IMR-90 (cell line): Measurements from ENCODE around the gene PEX7. TPM values are rescaled to one million over a fixed set of nuclear protein-coding genes. Genes with fewer than 3 reads are reported as not detected.

Source experiments
- ATAC-seq: fragments of 200-7000 bp; cut with Tn5 transposase; 2 replicates; pipeline ENCODE4 v1.9.1; 2020; ENCODE audit warnings: low read depth, mild to moderate bottlenecking, moderate library complexity
- BruUV-seq: library from RNA; stranded (reverse); fragments of 400-500 nt; replicated peaks from 2 replicates; lab custom pipeline; 2021; lab: Mats Ljungman, UMichigan
- CTCF ChIA-PET: fragments of 300-600 bp; formaldehyde crosslinking; extraction: SDS; loops from one replicate; lab custom pipeline; 2021; ENCODE audit warnings: antibody characterized with exemption; lab: Yijun Ruan, JAX
- POLR2A ChIA-PET: fragments of 300-600 bp; sonication (Branson Sonifier 250); formaldehyde crosslinking; loops from one replicate; lab custom pipeline; 2022; ENCODE audit warnings: antibody characterized with exemption; ENCODE audit not compliant: unreplicated experiment; lab: Charles Lee
- DNase-seq: peaks from one replicate; pipeline ENCODE4 v3.0.0; 2013
- H2AFZ ChIP-seq: replicated peaks from 2 replicates; pipeline ENCODE3; 2013; ENCODE audit warnings: low read length, mild to moderate bottlenecking; ENCODE audit not compliant: poor library complexity
- H2AK5ac ChIP-seq: 2 replicates; pipeline ENCODE4 v1.6.1; 2013; ENCODE audit warnings: low read depth, low read length, inconsistent platforms
- H2AK9ac ChIP-seq: replicated peaks from 2 replicates; pipeline ENCODE3; 2013; ENCODE audit warnings: mild to moderate bottlenecking, low read depth, low read length, moderate library complexity; ENCODE audit not compliant: poor library complexity
- H2BK120ac ChIP-seq: 2 replicates; pipeline ENCODE4 v1.6.1; 2013; ENCODE audit warnings: low read depth, low read length, inconsistent platforms
- H2BK15ac ChIP-seq: 3 replicates; pipeline ENCODE4 v1.6.1; 2013; ENCODE audit warnings: low read depth, low read length, inconsistent platforms
- H2BK20ac ChIP-seq: 2 replicates; pipeline ENCODE4 v1.6.1; 2013; ENCODE audit warnings: low read depth, mild to moderate bottlenecking, inconsistent platforms, low read length, moderate library complexity
- H2BK5ac ChIP-seq: 2 replicates; pipeline ENCODE4 v1.6.1; 2013; ENCODE audit warnings: mild to moderate bottlenecking, low read depth, low read length, inconsistent platforms; ENCODE audit not compliant: poor library complexity, severe bottlenecking
- H3K14ac ChIP-seq: replicated peaks from 2 replicates; pipeline ENCODE4 v1.6.1; 2013; ENCODE audit warnings: low read depth, low read length, inconsistent platforms
- H3K18ac ChIP-seq: 2 replicates; pipeline ENCODE4 v1.6.1; 2013; ENCODE audit warnings: low read depth, low read length, control low read depth
- H3K23ac ChIP-seq: 2 replicates; pipeline ENCODE4 v1.6.1; 2013; ENCODE audit warnings: low read depth, low read length, inconsistent platforms
- H3K27ac ChIP-seq: 2 replicates; pipeline ENCODE4 v1.5.1; 2013; ENCODE audit warnings: mild to moderate bottlenecking, control low read depth, low read length; ENCODE audit not compliant: insufficient read depth
- H3K27me3 ChIP-seq: 2 replicates; pipeline ENCODE4 v1.6.1; 2013; ENCODE audit warnings: low read length; ENCODE audit not compliant: control insufficient read depth, insufficient read depth
- H3K36me3 ChIP-seq: 2 replicates; pipeline ENCODE4 v1.6.1; 2013; ENCODE audit warnings: low read length, mixed read lengths; ENCODE audit not compliant: control insufficient read depth, insufficient read depth
- H3K4ac ChIP-seq: 2 replicates; pipeline ENCODE4 v1.6.1; 2013; ENCODE audit warnings: low read depth, low read length, inconsistent platforms
- H3K4me1 ChIP-seq: 2 replicates; pipeline ENCODE4 v1.6.1; 2013; ENCODE audit warnings: low read length, mixed read lengths; ENCODE audit not compliant: control insufficient read depth, insufficient read depth
- H3K4me2 ChIP-seq: 2 replicates; pipeline ENCODE4 v1.6.1; 2013; ENCODE audit warnings: low read depth, mild to moderate bottlenecking, control low read depth, low read length, moderate library complexity
- H3K4me3 ChIP-seq: 2 replicates; pipeline ENCODE4 v1.5.1; 2013; ENCODE audit warnings: low read depth, mild to moderate bottlenecking, control low read depth, low read length, moderate library complexity; ENCODE audit not compliant: insufficient read depth
- H3K56ac ChIP-seq: 2 replicates; pipeline ENCODE4 v1.6.1; 2013; ENCODE audit warnings: low read length, inconsistent platforms; ENCODE audit not compliant: insufficient read depth; ENCODE audit errors: extremely low read depth
- H3K79me1 ChIP-seq, 2 experiments: 2 replicates each; pipeline ENCODE4 v1.6.1; 2013; ENCODE audit warnings: low read length in 2 of 2, inconsistent platforms in 1 of 2, low read depth in 1 of 2
- H3K9ac ChIP-seq: 2 replicates; pipeline ENCODE4 v1.6.1; 2013; ENCODE audit warnings: low read depth, low read length, control low read depth
- H3K9me1 ChIP-seq: 2 replicates; pipeline ENCODE4 v1.6.1; 2013; ENCODE audit warnings: low read length, inconsistent platforms; ENCODE audit not compliant: insufficient read depth
- H3K9me3 ChIP-seq: 2 replicates; pipeline ENCODE4 v1.6.1; 2013; ENCODE audit warnings: low read length; ENCODE audit not compliant: control insufficient read depth, insufficient read depth
- H4K20me1 ChIP-seq: 2 replicates; pipeline ENCODE4 v1.6.1; 2013; ENCODE audit warnings: low read length, inconsistent platforms; ENCODE audit not compliant: insufficient read depth
- H4K5ac ChIP-seq: 2 replicates; pipeline ENCODE4 v1.6.1; 2013; ENCODE audit warnings: mild to moderate bottlenecking, low read depth, low read length, control low read depth
- H4K8ac ChIP-seq, 2 experiments: 2 replicates each; pipeline ENCODE4 v1.6.1; 2013; ENCODE audit warnings: low read depth in 2 of 2, low read length in 2 of 2, control low read depth in 1 of 2, inconsistent platforms in 1 of 2
- H4K91ac ChIP-seq: 2 replicates; pipeline ENCODE4 v1.6.1; 2013; ENCODE audit warnings: low read depth, low read length, inconsistent platforms; ENCODE audit not compliant: insufficient read depth
- CEBPB ChIP-seq: IDR thresholded peaks from 2 replicates; pipeline ENCODE4 v1.6.1; 2012; ENCODE audit warnings: low read depth, low read length, improper control_type of control experiment
- FOS ChIP-seq: fragments of 150-350 bp; IDR thresholded peaks from 2 replicates; pipeline ENCODE4 v1.6.1; 2016; ENCODE audit warnings: low read depth, low read length
- MAZ ChIP-seq: IDR thresholded peaks from 2 replicates; pipeline ENCODE4 v1.6.1; 2012; ENCODE audit warnings: low read depth, mild to moderate bottlenecking, low read length, improper control_type of control experiment, moderate library complexity, borderline replicate concordance
- MXI1 ChIP-seq: IDR thresholded peaks from 2 replicates; pipeline ENCODE4 v1.6.1; 2012; ENCODE audit warnings: low read depth, mild to moderate bottlenecking, low read length, moderate library complexity, borderline replicate concordance
- NFE2L2 ChIP-seq: fragments of 150-350 bp; IDR thresholded peaks from 2 replicates; pipeline ENCODE4 v1.6.1; 2016; ENCODE audit warnings: low read depth, mild to moderate bottlenecking, low read length
- RFX5 ChIP-seq: IDR thresholded peaks from 2 replicates; pipeline ENCODE4 v1.8.0; 2012; ENCODE audit warnings: low read depth, mild to moderate bottlenecking, low read length, moderate library complexity
- USF2 ChIP-seq: fragments of 150-350 bp; IDR thresholded peaks from 2 replicates; pipeline ENCODE4 v1.6.1; 2017; ENCODE audit warnings: mild to moderate bottlenecking, antibody characterized with exemption, low read length, low read depth
- WGBS, 2 experiments: methylation state at CpG; one replicate each; pipeline versions ENCODE4 v1.1.5 to v1.1.7; 2013; ENCODE audit warnings: missing lambda C conversion rate in 2 of 2; ENCODE audit not compliant: insufficient read length in 1 of 2; ENCODE audit errors: extremely low coverage in 2 of 2; 5-methylcytosine and 5-hydroxymethylcytosine counted together
- dilution Hi-C: fragments of 300-500 bp; cut with HindIII; formaldehyde crosslinking; loops from one replicate; pipeline ENCODE4 v1.14.3; 2018; ENCODE audit warnings: low sequenced_read_pairs; ENCODE audit not compliant: unreplicated experiment
- in situ Hi-C: fragments of 300-500 bp; cut with MboI; formaldehyde crosslinking; loops from 3 replicates; pipeline ENCODE4 v1.14.3; 2019; ENCODE audit warnings: low sequenced_read_pairs, inconsistent platforms, mixed read lengths
- intact Hi-C: fragments of 100-400 bp; cut with micrococcal nuclease; formaldehyde crosslinking; loops from 2 replicates; pipeline ENCODE4 v1.10.0; 2022
- polyA plus RNA-seq, 3 experiments: library from polyadenylated mRNA; depleted of rRNA; stranded (reverse); fragments of >200 nt; gene quantifications; 2 replicates each; pipeline ENCODE4 v1.2.3, GENCODE V29; 2012; ENCODE audit warnings: low replicate concordance in 1 of 3
- total RNA-seq: library from RNA; depleted of rRNA; stranded (reverse); fragments of >200 nt; gene quantifications from 2 replicates; pipeline ENCODE4 v1.2.3, GENCODE V29; 2012

Gene PEX7
- total and polyA plus RNA-seq, 2 of the 4 experiments (the other 2 are of a cell fraction), result 5.4 to 7.0 TPM

- no peak overlapping the region for H3K4me2 ChIP-seq
- CTCF ChIA-PET, result interaction anchor here (1.2 kb wide), 1 partner anchor 123 kb away, joined by 3 read pairs; no protein-coding TSS in a partner anchor
- H3K4me3 ChIP-seq, result no peak overlapping the region
- no CpG with 5 or more reads among the region's 4 CpGs for WGBS, 2 experiments
- H2BK120ac ChIP-seq, result no peak overlapping the region
- no peaks in the 10 kb centered on the region for H3K9me3 ChIP-seq
- H3K9ac ChIP-seq, result no peak overlapping the region
- POLR2A ChIA-PET, result no interaction called here
- no peak for TF ChIP-seq MXI1
- TF ChIP-seq FOS, result no peak
- TF ChIP-seq RFX5, result no peak
- TF ChIP-seq USF2, result no peak
- no peak for TF ChIP-seq CEBPB
- TF ChIP-seq NFE2L2, result no peak
- TF ChIP-seq MAZ, result no peak
- dilution Hi-C loops (no loop called here), in situ Hi-C loops (no loop called here), intact Hi-C loops (no loop called here)
- no peak overlapping the region for H3K18ac ChIP-seq
- H4K91ac ChIP-seq, result no peak overlapping the region
- H4K5ac ChIP-seq, result no peak overlapping the region
- no peak overlapping the region for H2BK5ac ChIP-seq
- H3K79me1 ChIP-seq, result no peaks in the 10 kb centered on the region
- H2AK9ac ChIP-seq, result no peak overlapping the region
- no peak overlapping the region for H2BK20ac ChIP-seq
- H3K4me1 ChIP-seq, result peaks cover 5% of the 10 kb centered on the region
- ATAC-seq (peak; percentile 60), DNase-seq (no peak)
- no peak overlapping the region for H2AK5ac ChIP-seq
- BruUV-seq, result no TSS peak
- H3K27ac ChIP-seq, result no peak overlapping the region
- no peak overlapping the region for H3K14ac ChIP-seq
- no peak overlapping the region for H4K8ac ChIP-seq
- no peaks in the 10 kb centered on the region for H4K20me1 ChIP-seq
- H2BK15ac ChIP-seq, result no peak overlapping the region
- H3K27me3 ChIP-seq, result no peaks in the 10 kb centered on the region
- H3K9me1 ChIP-seq, result 0 out of 2 replicates have a peak, but pooled peaks cover 4% of the 10 kb centered on the region
- H2AFZ ChIP-seq, result no peak overlapping the region
- H3K36me3 ChIP-seq, result no peaks in the 10 kb centered on the region
- H3K4ac ChIP-seq, result no peak overlapping the region
- H3K56ac ChIP-seq, result no peak overlapping the region
- no peak overlapping the region for H3K23ac ChIP-seq
Measured at GRCh38 chr6:136890194-136890839, 67.9 kb downstream of the PEX7 start.
